ENCODE results near the gene ARPP19.

The ARPP19 gene

DNA sequence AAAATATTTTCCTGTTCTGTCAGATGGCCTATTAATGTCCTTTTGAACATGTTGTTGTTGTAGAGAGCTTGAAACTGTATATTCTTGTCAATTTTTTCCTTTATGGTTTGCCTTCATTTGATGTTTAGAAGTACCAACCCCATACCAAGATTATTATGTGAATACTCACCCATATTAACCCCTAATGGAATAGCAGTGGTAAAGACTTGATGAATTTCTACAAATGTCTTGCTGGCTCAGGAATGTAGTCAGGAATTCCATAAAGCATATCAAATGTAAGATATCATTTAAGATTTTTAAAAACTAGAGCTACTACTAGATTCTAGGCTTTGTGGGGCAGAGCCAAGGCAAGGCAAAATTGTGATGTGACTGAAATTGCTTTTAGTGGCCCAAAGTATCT lies 70.1 kb downstream of the ARPP19 start:
- no peak overlapping the region for H3K4me3 ChIP-seq (ENCODE audit: low read length)
- no peak for DNase-seq (ENCODE audit: low read depth)
- TF ChIP-seq, protein P1, sequence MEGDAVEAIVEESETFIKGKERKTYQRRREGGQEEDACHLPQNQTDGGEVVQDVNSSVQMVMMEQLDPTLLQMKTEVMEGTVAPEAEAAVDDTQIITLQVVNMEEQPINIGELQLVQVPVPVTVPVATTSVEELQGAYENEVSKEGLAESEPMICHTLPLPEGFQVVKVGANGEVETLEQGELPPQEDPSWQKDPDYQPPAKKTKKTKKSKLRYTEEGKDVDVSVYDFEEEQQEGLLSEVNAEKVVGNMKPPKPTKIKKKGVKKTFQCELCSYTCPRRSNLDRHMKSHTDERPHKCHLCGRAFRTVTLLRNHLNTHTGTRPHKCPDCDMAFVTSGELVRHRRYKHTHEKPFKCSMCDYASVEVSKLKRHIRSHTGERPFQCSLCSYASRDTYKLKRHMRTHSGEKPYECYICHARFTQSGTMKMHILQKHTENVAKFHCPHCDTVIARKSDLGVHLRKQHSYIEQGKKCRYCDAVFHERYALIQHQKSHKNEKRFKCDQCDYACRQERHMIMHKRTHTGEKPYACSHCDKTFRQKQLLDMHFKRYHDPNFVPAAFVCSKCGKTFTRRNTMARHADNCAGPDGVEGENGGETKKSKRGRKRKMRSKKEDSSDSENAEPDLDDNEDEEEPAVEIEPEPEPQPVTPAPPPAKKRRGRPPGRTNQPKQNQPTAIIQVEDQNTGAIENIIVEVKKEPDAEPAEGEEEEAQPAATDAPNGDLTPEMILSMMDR (conservative IDR thresholded peaks at IDR 0.05; ENCODE audit: low read depth, low read length): no peak
